HepG2 (cell line): ENCODE measurements around the gene RNF114. TPM values are rescaled to one million over a fixed set of nuclear protein-coding genes. Genes with fewer than 3 reads are reported as not detected.

Experiments used
- EP300 ChIP-seq, 3 experiments: sonication (generic) in 1 of 3; formaldehyde crosslinking in 1 of 3; IDR thresholded peaks; 2 replicates each; pipeline versions ENCODE4 v1.5.1 to v1.6.1; 2011 to 2020; ENCODE audit warnings: low read depth in 2 of 3, low read length in 2 of 3, borderline replicate concordance in 1 of 3, improper control_type of control experiment in 1 of 3, mild to moderate bottlenecking in 1 of 3, missing genetic modification reagents in 1 of 3, moderate library complexity in 1 of 3
- FOXP1 ChIP-seq, 2 experiments: fragments of 450-650 bp in 1 of 2; IDR thresholded peaks; 2 replicates each; pipeline ENCODE4 v1.6.1; 2017 to 2018; ENCODE audit warnings: antibody characterized with exemption in 1 of 2
- GABPA ChIP-seq, 2 experiments: IDR thresholded peaks; 2 replicates each; pipeline ENCODE4 v1.6.1; 2011 to 2016; ENCODE audit warnings: low read depth in 2 of 2, low read length in 1 of 2, missing biosample characterization in 1 of 2, missing genetic modification characterization in 1 of 2
- JUND ChIP-seq: sonication (generic); formaldehyde crosslinking; IDR thresholded peaks from 2 replicates; pipeline ENCODE4 v1.8.0; 2022; ENCODE audit warnings: mild to moderate bottlenecking, missing genetic modification reagents
- LRRFIP1 ChIP-seq: sonication (generic); formaldehyde crosslinking; conservative IDR thresholded peaks from 2 replicates; pipeline ENCODE4 v1.4.0; 2020; ENCODE audit warnings: missing genetic modification reagents
- NR3C1 ChIP-seq: sonication (generic); formaldehyde crosslinking; IDR thresholded peaks from 2 replicates; pipeline ENCODE4 v1.4.0; 2020; ENCODE audit warnings: missing genetic modification reagents
- PAXIP1 ChIP-seq: sonication (generic); formaldehyde crosslinking; conservative IDR thresholded peaks from 2 replicates; pipeline ENCODE4 v1.4.0; 2020; ENCODE audit warnings: mild to moderate bottlenecking, missing genetic modification reagents, moderate library complexity
- PCBP2 ChIP-seq: fragments of 200-400 bp; formaldehyde crosslinking; optimal IDR thresholded peaks from 2 replicates; pipeline ENCODE3; 2018; ENCODE audit warnings: low read length, low read depth; ENCODE audit not compliant: poor library complexity, severe bottlenecking
- PHF21A ChIP-seq: sonication (generic); formaldehyde crosslinking; IDR thresholded peaks from 2 replicates; pipeline ENCODE4 v1.5.0; 2020; ENCODE audit warnings: mild to moderate bottlenecking, missing genetic modification reagents
- RBFOX2 ChIP-seq: fragments of 200-400 bp; formaldehyde crosslinking; IDR thresholded peaks from 2 replicates; pipeline ENCODE4 v1.6.1; 2017; ENCODE audit warnings: low read depth, mild to moderate bottlenecking, low read length
- SALL2 ChIP-seq: sonication (generic); formaldehyde crosslinking; IDR thresholded peaks from 2 replicates; pipeline ENCODE4 v1.8.1; 2023; ENCODE audit warnings: mild to moderate bottlenecking, missing genetic modification reagents, inconsistent platforms
- SOX5 ChIP-seq: IDR thresholded peaks from 2 replicates; pipeline ENCODE4 v1.6.1; 2016; ENCODE audit warnings: borderline replicate concordance
- ZBTB3 ChIP-seq: sonication (generic); formaldehyde crosslinking; IDR thresholded peaks from 2 replicates; pipeline ENCODE4 v1.4.0; 2020; ENCODE audit warnings: low read depth, mild to moderate bottlenecking, moderate library complexity, missing genetic modification reagents, borderline replicate concordance
- ZNF121 ChIP-seq: sonication (generic); formaldehyde crosslinking; IDR thresholded peaks from 2 replicates; pipeline ENCODE4 v1.5.0; 2020; ENCODE audit warnings: mild to moderate bottlenecking, missing genetic modification reagents
- ZNF503 ChIP-seq: sonication (generic); formaldehyde crosslinking; IDR thresholded peaks from 2 replicates; pipeline ENCODE4 v1.4.0; 2020; ENCODE audit warnings: missing genetic modification reagents
- ZNF550 ChIP-seq: sonication (generic); formaldehyde crosslinking; IDR thresholded peaks from 2 replicates; pipeline ENCODE4 v1.4.0; 2020; ENCODE audit warnings: mild to moderate bottlenecking, missing genetic modification reagents, borderline replicate concordance
- ZNF652 ChIP-seq: IDR thresholded peaks from 2 replicates; pipeline ENCODE4 v1.6.1; 2016; ENCODE audit warnings: low read depth, borderline replicate concordance
- ZNF724P ChIP-seq: sonication (generic); formaldehyde crosslinking; IDR thresholded peaks from 2 replicates; pipeline ENCODE4 v1.8.0; 2022; ENCODE audit warnings: missing genetic modification reagents, borderline replicate concordance
- polyA plus RNA-seq, 8 experiments: library from polyadenylated mRNA; depleted of rRNA in 3 of 8; stranded (reverse) in 7 of 8; unstranded in 1 of 8; fragments of >200 nt; fragmentation: Illumina TruSeq in 4 of 8; extraction: Trizol in 4 of 8; gene quantifications; 2 replicates each; pipeline versions ENCODE4 v1.2.1 to v1.2.3, GENCODE V29; 2011 to 2016; ENCODE audit warnings: low read depth in 4 of 8, missing spikeins in 1 of 8, mixed read lengths in 1 of 8; ENCODE audit not compliant: insufficient read depth in 1 of 8
- total RNA-seq, 5 experiments: library from RNA; depleted of rRNA; stranded (reverse); fragments of >200 nt; fragmentation: Illumina TruSeq; extraction: Trizol; gene quantifications; 2 replicates each; pipeline ENCODE4 v1.2.3, GENCODE V29; 2016; ENCODE audit warnings: low read depth in 1 of 5
- TF ChIP-seq, protein P1 (sequence below): sonication (generic); formaldehyde crosslinking; IDR thresholded peaks from 2 replicates; pipeline ENCODE4 v1.5.0; 2020; ENCODE audit warnings: missing genetic modification reagents

The RNF114 gene
- total and polyA plus RNA-seq, 2 of the 13 experiments (the other 11 are each of a cell fraction or from before 2014, with no cell fraction given) = 119 to 126 TPM

GRCh38 chr20:49899541-49900383, 36.4 kb upstream of the RNF114 start (continued):
- TF ChIP-seq NR3C1 (CRISPR knock-in tag) (no peak), GABPA (IDR thresholded peaks at IDR 0.05; ENCODE audit: low read depth, low read length) (no peak), GABPA (CRISPR knock-in tag; IDR thresholded peaks at IDR 0.05; ENCODE audit: low read depth) (no peak), PCBP2 (peak; percentile 21), SOX5 (CRISPR knock-in tag) (peak; percentile 69; the same call in 1 of the 2 replicates), EP300 (IDR thresholded peaks at IDR 0.05; ENCODE audit: low read depth in 2 of 2, low read length in 2 of 2) (peak in 1 of 2 experiments; percentile 55; a peak in 1 of 4 replicates), EP300 (CRISPR knock-in tag; IDR thresholded peaks at IDR 0.05; ENCODE audit: borderline replicate concordance) (no peak), PHF21A (CRISPR knock-in tag) (no peak), LRRFIP1 (no peak), SALL2 (CRISPR knock-in tag) (no peak), FOXP1 (IDR thresholded peaks at IDR 0.05) (peak; percentile 75; the same call in 1 of the 2 replicates), FOXP1 (CRISPR knock-in tag; IDR thresholded peaks at IDR 0.05) (peak; percentile 99), RBFOX2 (no peak), JUND (CRISPR knock-in tag) (no peak), ZNF652 (CRISPR knock-in tag) (no peak), ZBTB3 (CRISPR knock-in tag) (no peak), ZNF724P (no peak), PAXIP1 (CRISPR knock-in tag) (peak; percentile 59), ZNF121 (no peak), ZNF503 (CRISPR knock-in tag) (0 out of 2 replicates have a peak, but pooled peaks have one; percentile 33), ZNF550 (CRISPR knock-in tag) (no peak)
- TF ChIP-seq, protein P1, sequence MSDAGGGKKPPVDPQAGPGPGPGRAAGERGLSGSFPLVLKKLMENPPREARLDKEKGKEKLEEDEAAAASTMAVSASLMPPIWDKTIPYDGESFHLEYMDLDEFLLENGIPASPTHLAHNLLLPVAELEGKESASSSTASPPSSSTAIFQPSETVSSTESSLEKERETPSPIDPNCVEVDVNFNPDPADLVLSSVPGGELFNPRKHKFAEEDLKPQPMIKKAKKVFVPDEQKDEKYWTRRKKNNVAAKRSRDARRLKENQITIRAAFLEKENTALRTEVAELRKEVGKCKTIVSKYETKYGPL (CRISPR knock-in tag) = no peak
